PC-3 (cell line): ENCODE data around the gene VSTM4.

Source experiments
- EZH2 ChIP-seq: fragments of 300-600 bp; sonication (generic); IDR thresholded peaks from one replicate; pipeline ENCODE4 v1.6.1; 2017; ENCODE audit warnings: antibody characterized with exemption, mild to moderate bottlenecking, low read length; ENCODE audit not compliant: unreplicated experiment
- TF ChIP-seq, protein P1 (sequence below): fragments of 300-600 bp; sonication (generic); conservative IDR thresholded peaks from 2 replicates; pipeline ENCODE4 v1.5.1; 2017; ENCODE audit warnings: antibody characterized with exemption, low read depth, mild to moderate bottlenecking, low read length

- TF ChIP-seq, protein P1, sequence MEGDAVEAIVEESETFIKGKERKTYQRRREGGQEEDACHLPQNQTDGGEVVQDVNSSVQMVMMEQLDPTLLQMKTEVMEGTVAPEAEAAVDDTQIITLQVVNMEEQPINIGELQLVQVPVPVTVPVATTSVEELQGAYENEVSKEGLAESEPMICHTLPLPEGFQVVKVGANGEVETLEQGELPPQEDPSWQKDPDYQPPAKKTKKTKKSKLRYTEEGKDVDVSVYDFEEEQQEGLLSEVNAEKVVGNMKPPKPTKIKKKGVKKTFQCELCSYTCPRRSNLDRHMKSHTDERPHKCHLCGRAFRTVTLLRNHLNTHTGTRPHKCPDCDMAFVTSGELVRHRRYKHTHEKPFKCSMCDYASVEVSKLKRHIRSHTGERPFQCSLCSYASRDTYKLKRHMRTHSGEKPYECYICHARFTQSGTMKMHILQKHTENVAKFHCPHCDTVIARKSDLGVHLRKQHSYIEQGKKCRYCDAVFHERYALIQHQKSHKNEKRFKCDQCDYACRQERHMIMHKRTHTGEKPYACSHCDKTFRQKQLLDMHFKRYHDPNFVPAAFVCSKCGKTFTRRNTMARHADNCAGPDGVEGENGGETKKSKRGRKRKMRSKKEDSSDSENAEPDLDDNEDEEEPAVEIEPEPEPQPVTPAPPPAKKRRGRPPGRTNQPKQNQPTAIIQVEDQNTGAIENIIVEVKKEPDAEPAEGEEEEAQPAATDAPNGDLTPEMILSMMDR, result no peak
- no peak for TF ChIP-seq EZH2
Observed at GRCh38 chr10:49094646-49095045, 20.7 kb downstream of the VSTM4 start.
